ENCODE data around the gene CMC4. TPM values are rescaled to one million over a fixed set of nuclear protein-coding genes. Genes with fewer than 3 reads are reported as not detected.

The CMC4 gene
- polyA plus RNA-seq, 1 donor from 2014 or later, result 16.4 TPM

- H3K27me3 ChIP-seq (ENCODE audit: insufficient read depth, low read depth, low read length), result no peaks in the 10 kb centered on the region
- H3K36me3 ChIP-seq (ENCODE audit: insufficient read depth, low read length), result no peaks in the 10 kb centered on the region
- no peak overlapping the region for H3K9ac ChIP-seq (ENCODE audit: low read length)
- no peak for TF ChIP-seq TAF1 (IDR thresholded peaks at IDR 0.05; ENCODE audit: low read depth)
- TF ChIP-seq EP300 (conservative IDR thresholded peaks at IDR 0.05; ENCODE audit: poor library complexity, severe bottlenecking), result no peak
- no peak for TF ChIP-seq MXI1 (conservative IDR thresholded peaks at IDR 0.05; ENCODE audit: poor library complexity, severe bottlenecking)
- TF ChIP-seq, protein P1, sequence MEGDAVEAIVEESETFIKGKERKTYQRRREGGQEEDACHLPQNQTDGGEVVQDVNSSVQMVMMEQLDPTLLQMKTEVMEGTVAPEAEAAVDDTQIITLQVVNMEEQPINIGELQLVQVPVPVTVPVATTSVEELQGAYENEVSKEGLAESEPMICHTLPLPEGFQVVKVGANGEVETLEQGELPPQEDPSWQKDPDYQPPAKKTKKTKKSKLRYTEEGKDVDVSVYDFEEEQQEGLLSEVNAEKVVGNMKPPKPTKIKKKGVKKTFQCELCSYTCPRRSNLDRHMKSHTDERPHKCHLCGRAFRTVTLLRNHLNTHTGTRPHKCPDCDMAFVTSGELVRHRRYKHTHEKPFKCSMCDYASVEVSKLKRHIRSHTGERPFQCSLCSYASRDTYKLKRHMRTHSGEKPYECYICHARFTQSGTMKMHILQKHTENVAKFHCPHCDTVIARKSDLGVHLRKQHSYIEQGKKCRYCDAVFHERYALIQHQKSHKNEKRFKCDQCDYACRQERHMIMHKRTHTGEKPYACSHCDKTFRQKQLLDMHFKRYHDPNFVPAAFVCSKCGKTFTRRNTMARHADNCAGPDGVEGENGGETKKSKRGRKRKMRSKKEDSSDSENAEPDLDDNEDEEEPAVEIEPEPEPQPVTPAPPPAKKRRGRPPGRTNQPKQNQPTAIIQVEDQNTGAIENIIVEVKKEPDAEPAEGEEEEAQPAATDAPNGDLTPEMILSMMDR (IDR thresholded peaks at IDR 0.05; ENCODE audit: poor library complexity, severe bottlenecking), result no peak
- TF ChIP-seq POLR2AphosphoS5 (IDR thresholded peaks at IDR 0.05), result no peak
- TF ChIP-seq, protein P2, sequence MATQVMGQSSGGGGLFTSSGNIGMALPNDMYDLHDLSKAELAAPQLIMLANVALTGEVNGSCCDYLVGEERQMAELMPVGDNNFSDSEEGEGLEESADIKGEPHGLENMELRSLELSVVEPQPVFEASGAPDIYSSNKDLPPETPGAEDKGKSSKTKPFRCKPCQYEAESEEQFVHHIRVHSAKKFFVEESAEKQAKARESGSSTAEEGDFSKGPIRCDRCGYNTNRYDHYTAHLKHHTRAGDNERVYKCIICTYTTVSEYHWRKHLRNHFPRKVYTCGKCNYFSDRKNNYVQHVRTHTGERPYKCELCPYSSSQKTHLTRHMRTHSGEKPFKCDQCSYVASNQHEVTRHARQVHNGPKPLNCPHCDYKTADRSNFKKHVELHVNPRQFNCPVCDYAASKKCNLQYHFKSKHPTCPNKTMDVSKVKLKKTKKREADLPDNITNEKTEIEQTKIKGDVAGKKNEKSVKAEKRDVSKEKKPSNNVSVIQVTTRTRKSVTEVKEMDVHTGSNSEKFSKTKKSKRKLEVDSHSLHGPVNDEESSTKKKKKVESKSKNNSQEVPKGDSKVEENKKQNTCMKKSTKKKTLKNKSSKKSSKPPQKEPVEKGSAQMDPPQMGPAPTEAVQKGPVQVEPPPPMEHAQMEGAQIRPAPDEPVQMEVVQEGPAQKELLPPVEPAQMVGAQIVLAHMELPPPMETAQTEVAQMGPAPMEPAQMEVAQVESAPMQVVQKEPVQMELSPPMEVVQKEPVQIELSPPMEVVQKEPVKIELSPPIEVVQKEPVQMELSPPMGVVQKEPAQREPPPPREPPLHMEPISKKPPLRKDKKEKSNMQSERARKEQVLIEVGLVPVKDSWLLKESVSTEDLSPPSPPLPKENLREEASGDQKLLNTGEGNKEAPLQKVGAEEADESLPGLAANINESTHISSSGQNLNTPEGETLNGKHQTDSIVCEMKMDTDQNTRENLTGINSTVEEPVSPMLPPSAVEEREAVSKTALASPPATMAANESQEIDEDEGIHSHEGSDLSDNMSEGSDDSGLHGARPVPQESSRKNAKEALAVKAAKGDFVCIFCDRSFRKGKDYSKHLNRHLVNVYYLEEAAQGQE (IDR thresholded peaks at IDR 0.05; ENCODE audit: borderline replicate concordance), result no peak
- no peak for TF ChIP-seq EZH2 (IDR thresholded peaks at IDR 0.05; ENCODE audit: borderline replicate concordance, insufficient read depth, low read length, poor library complexity, severe bottlenecking)
- TF ChIP-seq RAD21 (conservative IDR thresholded peaks at IDR 0.05), result no peak
- no peak for TF ChIP-seq SMC3 (conservative IDR thresholded peaks at IDR 0.05; ENCODE audit: poor library complexity)
- no peaks in the 10 kb centered on the region for H3K79me2 ChIP-seq (replicated peaks; ENCODE audit: insufficient read depth, low read length)
- no peaks in the 10 kb centered on the region for H3F3A ChIP-seq (ENCODE audit: insufficient read depth, low read length, poor library complexity, severe bottlenecking)
- no peak overlapping the region for H3K4me3 ChIP-seq (ENCODE audit: low read length)
- H3K9me2 ChIP-seq (ENCODE audit: insufficient read depth, low read length), result no peaks in the 10 kb centered on the region
- no peaks in the 10 kb centered on the region for H3K9me3 ChIP-seq (ENCODE audit: low read length)
- H3K4me2 ChIP-seq (ENCODE audit: low read length), result no peak overlapping the region
- H4K20me1 ChIP-seq (ENCODE audit: insufficient read depth), result no peaks in the 10 kb centered on the region
- no peak overlapping the region for H3K27ac ChIP-seq (ENCODE audit: low read length)
- H2AFZ ChIP-seq (ENCODE audit: low read depth, low read length), result no peak overlapping the region
These were observed 15.4 kb downstream of the CMC4 start for GRCh38 chrX:155055494-155055893.

DNA sequence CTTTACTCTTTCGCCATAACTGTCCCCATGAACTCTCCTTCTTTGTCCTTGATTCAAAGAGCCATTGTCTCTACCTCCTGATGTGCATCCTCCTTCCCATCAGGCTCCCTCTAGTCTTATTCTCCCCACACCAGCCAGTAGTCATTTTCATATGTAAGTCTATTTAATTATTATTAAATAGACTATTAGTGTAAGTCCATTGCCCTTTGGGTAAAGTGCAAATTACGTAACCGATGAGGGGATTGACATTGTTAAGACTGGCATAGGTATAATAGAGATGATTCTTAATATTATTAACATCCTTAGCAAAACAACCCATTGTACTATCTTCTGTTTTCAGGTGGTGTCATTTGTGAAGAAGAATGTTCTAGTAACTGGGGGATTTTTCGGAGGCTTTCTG, 16.7 kb downstream of the CMC4 start:
- Histone ChIP-seq H3K79me2 (replicated peaks; ENCODE audit: insufficient read depth, low read length) (no peaks in the 10 kb centered on the region), H3K4me2 (ENCODE audit: low read length) (no peak overlapping the region), H3K9ac (ENCODE audit: low read length) (no peak overlapping the region), H4K20me1 (ENCODE audit: insufficient read depth) (no peaks in the 10 kb centered on the region), H3F3A (ENCODE audit: insufficient read depth, low read length, poor library complexity, severe bottlenecking) (no peaks in the 10 kb centered on the region), H3K9me3 (ENCODE audit: low read length) (no peaks in the 10 kb centered on the region), H3K27ac (ENCODE audit: low read length) (no peak overlapping the region), H2AFZ (ENCODE audit: low read depth, low read length) (no peak overlapping the region), H3K4me3 (ENCODE audit: low read length) (no peak overlapping the region), H3K9me2 (ENCODE audit: insufficient read depth, low read length) (no peaks in the 10 kb centered on the region), H3K27me3 (ENCODE audit: insufficient read depth, low read depth, low read length) (no peaks in the 10 kb centered on the region), H3K36me3 (ENCODE audit: insufficient read depth, low read length) (no peaks in the 10 kb centered on the region)
- TF ChIP-seq, protein P2 (IDR thresholded peaks at IDR 0.05; ENCODE audit: borderline replicate concordance), result no peak

Measured in neural cell (in vitro differentiated cells).